Colonic mucosa (tissue), 4 donors: ENCODE results near the gene EEFSEC. TPM values are rescaled to one million over a fixed set of nuclear protein-coding genes. Genes with fewer than 3 reads are reported as not detected.

Experiments
- DNase-seq: peaks from one replicate; pipeline ENCODE4 v3.0.0-alpha.2; 2020
- H3K27ac ChIP-seq: fragments of 200-600 bp; one replicate; pipeline ENCODE4 v1.8.0; 2021
- H3K27me3 ChIP-seq: fragments of 200-600 bp; one replicate; pipeline ENCODE4 v1.8.0; 2021
- H3K36me3 ChIP-seq: fragments of 200-600 bp; one replicate; pipeline ENCODE4 v1.8.0; 2021
- H3K4me1 ChIP-seq: fragments of 200-600 bp; one replicate; pipeline ENCODE4 v1.8.0; 2021; ENCODE audit warnings: mild to moderate bottlenecking
- H3K4me3 ChIP-seq: fragments of 200-600 bp; one replicate; pipeline ENCODE4 v1.8.0; 2021
- H3K9ac ChIP-seq, 2 donors: one replicate each; pipeline ENCODE4 v1.7.0; 2013; ENCODE audit warnings: control low read depth in 2 of 2, low read depth in 2 of 2, low read length in 2 of 2
- H3K9me3 ChIP-seq: fragments of 200-600 bp; one replicate; pipeline ENCODE4 v1.8.0; 2021
- CTCF ChIP-seq: fragments of 200-600 bp; IDR thresholded peaks from one replicate; pipeline ENCODE4 v1.8.0; 2022; ENCODE audit warnings: antibody characterized with exemption, mild to moderate bottlenecking
- intact Hi-C: fragments of 100-400 bp; cut with DNase I; formaldehyde crosslinking; loops from one replicate; pipeline ENCODE4 v1.14.1; 2022
- total RNA-seq, 2 donors: library from RNA; stranded (reverse); fragmentation: NEBNext Ultra II Directional in 1 of 2; extraction: Animal tissue kit (Norgen Biotek cat#: 25700) in 1 of 2; gene quantifications; one replicate each; pipeline ENCODE4 v1.2.1, GENCODE V29; 2021
- donor health status: healthy.
- donor health status: DM: no; HTN: no; CAD: no.
- donor health status: DM: no; HTN: no; CAD: no.

Gene EEFSEC
- total RNA-seq, 2 donors from 2014 or later = 8.6 to 16.6 TPM

- no peak overlapping the region for H3K9ac ChIP-seq
- no peak overlapping the region for H3K4me3 ChIP-seq
- no peaks in the 10 kb centered on the region for H3K27me3 ChIP-seq
- DNase-seq = no peak
- no peaks in the 10 kb centered on the region for H3K4me1 ChIP-seq
- H3K36me3 ChIP-seq = no peaks in the 10 kb centered on the region
- no peak for TF ChIP-seq CTCF
- H3K27ac ChIP-seq = no peak overlapping the region
- intact Hi-C loops = no loop called here
- no peaks in the 10 kb centered on the region for H3K9me3 ChIP-seq
Observed at GRCh38 chr3:128187495-128187894, 34.2 kb downstream of the EEFSEC start.

GRCh38 chr3:128188326-128188725 is 35.0 kb downstream of the EEFSEC start:
- Histone ChIP-seq H3K36me3 (no peaks in the 10 kb centered on the region), H3K9ac (no peak overlapping the region), H3K27me3 (no peaks in the 10 kb centered on the region), H3K9me3 (no peaks in the 10 kb centered on the region), H3K4me1 (no peaks in the 10 kb centered on the region), H3K4me3 (no peak overlapping the region), H3K27ac (no peak overlapping the region)
- TF ChIP-seq CTCF = no peak
- intact Hi-C loops = no loop called here
- DNase-seq = peak; percentile 4

GRCh38 chr3:128188956-128189355 is 35.7 kb downstream of the EEFSEC start:
- Histone ChIP-seq H3K27me3 (no peaks in the 10 kb centered on the region), H3K36me3 (no peaks in the 10 kb centered on the region), H3K9ac (no peak overlapping the region), H3K4me1 (no peaks in the 10 kb centered on the region), H3K9me3 (no peaks in the 10 kb centered on the region), H3K27ac (no peak overlapping the region), H3K4me3 (no peak overlapping the region)
- intact Hi-C loops = no loop called here
- DNase-seq = peak; percentile 6
- TF ChIP-seq CTCF = no peak

GRCh38 chr3:128190501-128190900 is 37.2 kb downstream of the EEFSEC start:
- Histone ChIP-seq H3K9ac (no peak overlapping the region), H3K27ac (no peak overlapping the region), H3K9me3 (no peaks in the 10 kb centered on the region), H3K27me3 (no peaks in the 10 kb centered on the region), H3K4me1 (no peaks in the 10 kb centered on the region), H3K4me3 (no peak overlapping the region), H3K36me3 (no peaks in the 10 kb centered on the region)
- peak; percentile 4 for DNase-seq
- intact Hi-C loops = no loop called here
- no peak for TF ChIP-seq CTCF

GRCh38 chr3:128192131-128192530 is 38.9 kb downstream of the EEFSEC start:
- Histone ChIP-seq H3K27me3 (no peaks in the 10 kb centered on the region), H3K4me3 (no peak overlapping the region), H3K36me3 (no peaks in the 10 kb centered on the region), H3K9ac (no peak overlapping the region), H3K9me3 (no peaks in the 10 kb centered on the region), H3K4me1 (no peaks in the 10 kb centered on the region), H3K27ac (no peak overlapping the region)
- intact Hi-C loops = no loop called here
- no peak for TF ChIP-seq CTCF
- DNase-seq = peak; percentile 4

GRCh38 chr3:128193168-128193567 is 39.9 kb downstream of the EEFSEC start:
- no peak for TF ChIP-seq CTCF
- no peaks in the 10 kb centered on the region for H3K27me3 ChIP-seq
- H3K9ac ChIP-seq = no peak overlapping the region
- H3K4me1 ChIP-seq = no peaks in the 10 kb centered on the region
- no peaks in the 10 kb centered on the region for H3K9me3 ChIP-seq
- no peak overlapping the region for H3K27ac ChIP-seq
- no peak for DNase-seq
- H3K4me3 ChIP-seq = no peak overlapping the region
- intact Hi-C loops = no loop called here
- H3K36me3 ChIP-seq = no peaks in the 10 kb centered on the region
